Left renal cortex interstitium (tissue), 4 donors: Measurements from ENCODE around the gene DVL2. TPM values are rescaled to one million over a fixed set of nuclear protein-coding genes. Genes with fewer than 3 reads are reported as not detected.

ENCODE experiments used
- DNase-seq, 4 donors: peaks; one replicate each; pipeline ENCODE4 v3.0.0-alpha.2; 2013; ENCODE audit warnings: low read depth in 4 of 4, low spot score in 2 of 4, missing footprints in 1 of 4
- polyA plus RNA-seq, 4 donors: library from polyadenylated mRNA; unstranded; fragments of 120-200 nt; gene quantifications; one replicate each; pipeline ENCODE4 v1.2.1, GENCODE V29; 2013; ENCODE audit not compliant: insufficient read length in 4 of 4

Gene DVL2
- polyA plus RNA-seq, 4 donors = 47.7 to 78.0 (median 62.9) TPM

- peak in 3 of 4 donors; percentile 31 to 37 (median 34) for DNase-seq
These were observed 56.3 kb downstream of the DVL2 start for GRCh38 chr17:7177954-7178477.

- DNase-seq = peak; percentile 68 to 88 (median 73)
These were observed 56.9 kb downstream of the DVL2 start for GRCh38 chr17:7177191-7177953.

GRCh38 chr17:7176841-7177190 is 57.5 kb downstream of the DVL2 start:
- DNase-seq = peak in 1 of 4 donors; percentile 31

- no peak for DNase-seq
These were observed 58.0 kb downstream of the DVL2 start for GRCh38 chr17:7176107-7176840.

Other genes with a start within 250 kb of the DVL2 start
- 1 to 10 TPM; 1.5 to 3.8 (median 2.7) TPM for gene ALOX12, start 238.5 kb downstream of the DVL2 start, polyA plus RNA-seq
- 100 to 1,000 TPM; 160 to 224 (median 185) TPM for gene RNASEK, start 221.9 kb downstream of the DVL2 start, polyA plus RNA-seq
- 10 to 100 TPM; 21.3 to 27.0 (median 24.7) TPM for gene BCL6B, start 211.5 kb downstream of the DVL2 start, polyA plus RNA-seq
- gene SLC16A13, start 198.5 kb downstream of the DVL2 start, polyA plus RNA-seq = 1 to 10 TPM; 2.9 to 4.8 (median 3.5) TPM
- under 1 TPM; 0.31 to 0.71 (median 0.49) TPM for gene SLC16A11, start 190.4 kb downstream of the DVL2 start, polyA plus RNA-seq
- 1 to 10 TPM; 1.1 to 2.3 (median 1.3) TPM for gene CLEC10A, start 154.3 kb downstream of the DVL2 start, polyA plus RNA-seq
- gene ASGR2, start 119.7 kb downstream of the DVL2 start, polyA plus RNA-seq = 1 to 10 TPM; 1.1 to 3.2 (median 1.7) TPM
- gene ASGR1, start 55.1 kb downstream of the DVL2 start, polyA plus RNA-seq = 10 to 100 TPM in 1 of 4 donors, 1 to 10 TPM in 3; 6.3 to 10.1 (median 8.3) TPM
- 10 to 100 TPM; 21.1 to 53.3 (median 39.1) TPM for gene DLG4, start 14.7 kb downstream of the DVL2 start, polyA plus RNA-seq
- gene ACADVL, start 14.6 kb downstream of the DVL2 start, polyA plus RNA-seq = 100 to 1,000 TPM; 409 to 581 (median 511) TPM
- gene PHF23, start 4.9 kb upstream of the DVL2 start, polyA plus RNA-seq = 10 to 100 TPM; 51.8 to 74.3 (median 60.9) TPM
- 100 to 1,000 TPM; 396 to 619 (median 451) TPM for gene GABARAP, start 7.9 kb upstream of the DVL2 start, polyA plus RNA-seq
- 100 to 1,000 TPM; 136 to 149 (median 141) TPM for gene CTDNEP1, start 17.2 kb upstream of the DVL2 start, polyA plus RNA-seq
- gene ELP5, start 17.7 kb upstream of the DVL2 start, polyA plus RNA-seq = 10 to 100 TPM; 43.7 to 61.9 (median 50.9) TPM
- 10 to 100 TPM; 47.1 to 59.9 (median 55.1) TPM for gene CLDN7, start 28.0 kb upstream of the DVL2 start, polyA plus RNA-seq
- gene SLC2A4, start 47.2 kb upstream of the DVL2 start, polyA plus RNA-seq = 1 to 10 TPM; 2.2 to 2.8 (median 2.5) TPM
- 1 to 10 TPM; 2.5 to 5.3 (median 3.1) TPM for gene YBX2, start 60.1 kb upstream of the DVL2 start, polyA plus RNA-seq
- 100 to 1,000 TPM; 286 to 397 (median 312) TPM for gene EIF5A, start 73.1 kb upstream of the DVL2 start, polyA plus RNA-seq
- gene GPS2, start 80.8 kb upstream of the DVL2 start, polyA plus RNA-seq = 100 to 1,000 TPM in 1 of 4 donors, 10 to 100 TPM in 3; 88.7 to 115 (median 95.8) TPM
- gene NEURL4, start 94.8 kb upstream of the DVL2 start, polyA plus RNA-seq = 10 to 100 TPM; 25.4 to 39.7 (median 31.4) TPM
- 10 to 100 TPM in 2 of 4 donors, 1 to 10 TPM in 2; 7.3 to 10.9 (median 10.0) TPM for gene ACAP1, start 102.0 kb upstream of the DVL2 start, polyA plus RNA-seq
- gene KCTD11, start 117.6 kb upstream of the DVL2 start, polyA plus RNA-seq = 10 to 100 TPM; 11.2 to 13.9 (median 12.5) TPM
- not detected for gene TMEM95, start 120.6 kb upstream of the DVL2 start, polyA plus RNA-seq
- gene TNK1, start 146.6 kb upstream of the DVL2 start, polyA plus RNA-seq = 1 to 10 TPM; 3.1 to 7.9 (median 5.7) TPM
- 10 to 100 TPM; 27.8 to 51.2 (median 41.2) TPM for gene PLSCR3, start 160.0 kb upstream of the DVL2 start, polyA plus RNA-seq
- 100 to 1,000 TPM in 1 of 4 donors, 10 to 100 TPM in 3; 82.2 to 108 (median 90.2) TPM for gene TMEM256, start 169.6 kb upstream of the DVL2 start, polyA plus RNA-seq
- 10 to 100 TPM; 17.5 to 38.6 (median 30.2) TPM for gene NLGN2, start 173.3 kb upstream of the DVL2 start, polyA plus RNA-seq
- not detected for gene SPEM1, start 185.8 kb upstream of the DVL2 start, polyA plus RNA-seq
- under 1 TPM in 1 of 4 donors, not detected in 3; 0.06 TPM for gene SPEM2, start 191.1 kb upstream of the DVL2 start, polyA plus RNA-seq
- gene SPEM3, start 194.3 kb upstream of the DVL2 start, polyA plus RNA-seq = not detected
- 1 to 10 TPM; 3.7 to 5.7 (median 4.8) TPM for gene TMEM102, start 200.9 kb upstream of the DVL2 start, polyA plus RNA-seq
- 1 to 10 TPM; 6.1 to 6.9 (median 6.4) TPM for gene FGF11, start 205.0 kb upstream of the DVL2 start, polyA plus RNA-seq
- 10 to 100 TPM; 10.3 to 10.8 (median 10.6) TPM for gene CHRNB1, start 210.5 kb upstream of the DVL2 start, polyA plus RNA-seq
- gene ZBTB4, start 245.1 kb upstream of the DVL2 start, polyA plus RNA-seq = 10 to 100 TPM; 38.6 to 50.6 (median 44.2) TPM
- gene SLC35G6, start 246.9 kb upstream of the DVL2 start, polyA plus RNA-seq = under 1 TPM in 2 of 4 donors, not detected in 2; 0.46 to 0.72 TPM
- gene POLR2A, start 249.8 kb upstream of the DVL2 start, polyA plus RNA-seq = 100 to 1,000 TPM; 101 to 163 (median 116) TPM